ENCODE measurements around the gene CPA1.

- TF ChIP-seq CTCF (IDR thresholded peaks at IDR 0.05) (no peak), POLR2A (IDR thresholded peaks at IDR 0.05) (no peak)
Observed at GRCh38 chr7:130379921-130380860, at the start of gene CPA1.

Data from esophagus squamous epithelium (tissue), 4 donors.